PC-9 (cell line): ENCODE results near the gene NCR3LG1.

ENCODE experiments used
- EZH2 ChIP-seq: fragments of 200-600 bp; sonication (generic); IDR thresholded peaks from 2 replicates; pipeline ENCODE4 v1.8.0; 2017; ENCODE audit warnings: antibody characterized with exemption, low read depth
- TF ChIP-seq, protein P1 (sequence below): fragments of 200-600 bp; sonication (generic); conservative IDR thresholded peaks from 2 replicates; pipeline ENCODE4 v1.6.1; 2017; ENCODE audit warnings: mixed run types, antibody characterized with exemption, mild to moderate bottlenecking, moderate library complexity

DNA sequence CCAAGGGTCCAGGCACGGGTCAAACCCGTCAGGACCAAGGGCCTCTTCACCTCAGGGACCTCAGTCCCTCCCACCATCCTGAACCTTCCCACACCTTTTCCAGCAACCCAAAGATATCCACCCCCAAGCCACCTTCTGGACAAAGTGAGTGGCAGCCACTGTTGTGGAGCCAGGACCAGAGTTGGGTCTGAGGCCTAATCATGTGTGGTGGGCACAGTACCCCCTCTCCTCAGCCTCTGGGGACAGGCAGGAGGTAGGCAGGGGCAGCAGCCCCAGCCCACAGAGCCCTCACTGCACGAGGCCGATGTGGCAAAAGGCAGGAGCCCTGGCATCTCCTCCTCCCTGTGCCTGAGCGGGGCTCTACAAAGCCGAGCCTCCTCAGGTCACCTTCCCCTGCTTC, 34.3 kb downstream of the NCR3LG1 start:
- TF ChIP-seq EZH2: no peak
- TF ChIP-seq, protein P1, sequence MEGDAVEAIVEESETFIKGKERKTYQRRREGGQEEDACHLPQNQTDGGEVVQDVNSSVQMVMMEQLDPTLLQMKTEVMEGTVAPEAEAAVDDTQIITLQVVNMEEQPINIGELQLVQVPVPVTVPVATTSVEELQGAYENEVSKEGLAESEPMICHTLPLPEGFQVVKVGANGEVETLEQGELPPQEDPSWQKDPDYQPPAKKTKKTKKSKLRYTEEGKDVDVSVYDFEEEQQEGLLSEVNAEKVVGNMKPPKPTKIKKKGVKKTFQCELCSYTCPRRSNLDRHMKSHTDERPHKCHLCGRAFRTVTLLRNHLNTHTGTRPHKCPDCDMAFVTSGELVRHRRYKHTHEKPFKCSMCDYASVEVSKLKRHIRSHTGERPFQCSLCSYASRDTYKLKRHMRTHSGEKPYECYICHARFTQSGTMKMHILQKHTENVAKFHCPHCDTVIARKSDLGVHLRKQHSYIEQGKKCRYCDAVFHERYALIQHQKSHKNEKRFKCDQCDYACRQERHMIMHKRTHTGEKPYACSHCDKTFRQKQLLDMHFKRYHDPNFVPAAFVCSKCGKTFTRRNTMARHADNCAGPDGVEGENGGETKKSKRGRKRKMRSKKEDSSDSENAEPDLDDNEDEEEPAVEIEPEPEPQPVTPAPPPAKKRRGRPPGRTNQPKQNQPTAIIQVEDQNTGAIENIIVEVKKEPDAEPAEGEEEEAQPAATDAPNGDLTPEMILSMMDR: no peak
